SU-DHL-6 (cell line): ENCODE measurements around the gene SPOCK1.

Source experiments
- H2AFZ ChIP-seq: fragments of 200-600 bp; sonication (generic); 2 replicates; pipeline ENCODE4 v1.6.1; 2014; ENCODE audit warnings: low read depth, mild to moderate bottlenecking, moderate library complexity, mixed read lengths, antibody characterized with exemption, low read length; ENCODE audit not compliant: severe bottlenecking
- H3F3A ChIP-seq: fragments of 200-600 bp; shearing (Covaris generic); 2 replicates; pipeline ENCODE4 v1.6.0; 2016; ENCODE audit warnings: antibody characterized with exemption, mild to moderate bottlenecking; ENCODE audit not compliant: insufficient read depth
- H3K27ac ChIP-seq: fragments of 200-600 bp; sonication (generic); 2 replicates; pipeline ENCODE4 v1.5.1; 2016; ENCODE audit warnings: low read depth, mild to moderate bottlenecking, low read length, moderate library complexity, mixed read lengths
- H3K27me3 ChIP-seq: fragments of 200-600 bp; sonication (generic), shearing (Covaris generic); 2 replicates; pipeline ENCODE4 v1.6.0; 2014; ENCODE audit warnings: mild to moderate bottlenecking, low read length
- H3K36me3 ChIP-seq: fragments of 200-600 bp; sonication (generic); 2 replicates; pipeline ENCODE4 v1.6.1; 2014; ENCODE audit warnings: mild to moderate bottlenecking, low read length, mixed read lengths
- H3K4me2 ChIP-seq: fragments of 300-600, 200-600 bp; shearing (Covaris generic), sonication (generic); 2 replicates; pipeline ENCODE4 v1.6.0; 2014; ENCODE audit warnings: low read length, low read depth, mild to moderate bottlenecking; ENCODE audit not compliant: poor library complexity, severe bottlenecking
- H3K4me3 ChIP-seq: fragments of 200-600 bp; sonication (generic); 2 replicates; pipeline ENCODE4 v1.5.1; 2014; ENCODE audit warnings: antibody characterized with exemption, low read length, mild to moderate bottlenecking, mixed read lengths; ENCODE audit not compliant: insufficient read depth, poor library complexity, severe bottlenecking
- H3K79me2 ChIP-seq: fragments of 200-600 bp; sonication (generic); 2 replicates; pipeline ENCODE4 v1.6.1; 2014; ENCODE audit warnings: mild to moderate bottlenecking, low read length, moderate library complexity; ENCODE audit not compliant: insufficient read depth
- H3K9ac ChIP-seq: fragments of 200-600 bp; sonication (generic); 2 replicates; pipeline ENCODE4 v1.7.0; 2014; ENCODE audit warnings: mild to moderate bottlenecking, low read length
- H3K9me2 ChIP-seq: fragments of 200-600 bp; sonication (generic); replicated peaks from 2 replicates; pipeline ENCODE4 v1.6.1; 2014; ENCODE audit warnings: low read length; ENCODE audit not compliant: insufficient read depth
- H3K9me3 ChIP-seq: fragments of 200-600 bp; sonication (generic); 2 replicates; pipeline ENCODE4 v1.6.1; 2014; ENCODE audit warnings: low read length, mixed read lengths; ENCODE audit not compliant: insufficient read depth
- H4K20me1 ChIP-seq: fragments of 200-600 bp; sonication (generic); 2 replicates; pipeline ENCODE4 v1.6.1; 2014; ENCODE audit warnings: low read depth, mild to moderate bottlenecking, antibody characterized with exemption, low read length, moderate library complexity, mixed read lengths
- EZH2phosphoT487 ChIP-seq: fragments of 200-600 bp; sonication (generic), shearing (Covaris generic); conservative IDR thresholded peaks from 2 replicates; pipeline ENCODE4 v1.6.1; 2018; ENCODE audit warnings: mild to moderate bottlenecking, antibody characterized with exemption, low read length, moderate library complexity, mixed read lengths
- TF ChIP-seq, protein P1 (sequence below): fragments of 200-600 bp; sonication (generic); IDR thresholded peaks from one replicate; pipeline ENCODE4 v1.5.1; 2017; ENCODE audit warnings: antibody characterized with exemption, mild to moderate bottlenecking, low read length, moderate library complexity; ENCODE audit not compliant: insufficient read depth, poor library complexity, severe bottlenecking

SPOCK1 gene

DNA sequence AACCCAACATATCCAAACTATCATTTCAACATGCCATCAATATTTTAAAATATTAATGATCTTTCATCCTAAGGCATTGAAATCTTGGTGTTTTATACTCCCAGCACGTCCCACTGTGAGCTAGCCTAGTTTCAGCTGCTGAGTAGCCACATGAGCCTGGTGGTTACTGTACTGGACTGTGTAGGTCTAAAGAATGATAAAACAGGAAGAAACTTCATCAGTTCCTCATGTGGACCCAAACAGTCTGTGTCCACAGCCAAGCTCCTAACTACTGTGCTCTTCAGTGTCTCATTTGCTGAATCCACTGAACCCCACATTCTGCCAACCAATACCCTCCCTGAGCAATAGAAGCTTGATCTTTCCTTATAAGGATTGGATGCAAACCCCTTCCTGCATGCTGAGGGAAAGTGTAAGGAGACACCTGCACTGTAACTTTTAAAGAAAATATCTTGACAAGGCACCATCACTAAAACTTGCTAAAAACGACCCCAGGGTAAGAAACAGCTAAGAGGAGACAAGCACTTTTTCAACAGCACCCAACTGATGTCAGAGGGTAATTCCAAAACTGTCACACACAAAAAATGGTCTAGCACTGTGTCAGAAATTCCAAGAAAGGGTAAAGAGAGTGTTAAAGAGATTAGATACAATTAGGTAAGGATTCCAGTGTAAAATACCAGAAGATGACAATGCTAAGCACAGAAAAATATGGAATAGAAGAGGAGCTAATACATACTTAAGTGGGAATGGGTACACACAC, 126.9 kb downstream of the SPOCK1 start:
- no peak overlapping the region for H2AFZ ChIP-seq
- no peaks in the 10 kb centered on the region for H3K27me3 ChIP-seq
- H3K4me2 ChIP-seq = no peak overlapping the region
- H3K36me3 ChIP-seq = no peaks in the 10 kb centered on the region
- no peak overlapping the region for H3K4me3 ChIP-seq
- no peak overlapping the region for H3K27ac ChIP-seq
- no peaks in the 10 kb centered on the region for H3F3A ChIP-seq
- H3K79me2 ChIP-seq = no peaks in the 10 kb centered on the region
- H3K9me2 ChIP-seq = no peaks in the 10 kb centered on the region
- TF ChIP-seq, protein P1, sequence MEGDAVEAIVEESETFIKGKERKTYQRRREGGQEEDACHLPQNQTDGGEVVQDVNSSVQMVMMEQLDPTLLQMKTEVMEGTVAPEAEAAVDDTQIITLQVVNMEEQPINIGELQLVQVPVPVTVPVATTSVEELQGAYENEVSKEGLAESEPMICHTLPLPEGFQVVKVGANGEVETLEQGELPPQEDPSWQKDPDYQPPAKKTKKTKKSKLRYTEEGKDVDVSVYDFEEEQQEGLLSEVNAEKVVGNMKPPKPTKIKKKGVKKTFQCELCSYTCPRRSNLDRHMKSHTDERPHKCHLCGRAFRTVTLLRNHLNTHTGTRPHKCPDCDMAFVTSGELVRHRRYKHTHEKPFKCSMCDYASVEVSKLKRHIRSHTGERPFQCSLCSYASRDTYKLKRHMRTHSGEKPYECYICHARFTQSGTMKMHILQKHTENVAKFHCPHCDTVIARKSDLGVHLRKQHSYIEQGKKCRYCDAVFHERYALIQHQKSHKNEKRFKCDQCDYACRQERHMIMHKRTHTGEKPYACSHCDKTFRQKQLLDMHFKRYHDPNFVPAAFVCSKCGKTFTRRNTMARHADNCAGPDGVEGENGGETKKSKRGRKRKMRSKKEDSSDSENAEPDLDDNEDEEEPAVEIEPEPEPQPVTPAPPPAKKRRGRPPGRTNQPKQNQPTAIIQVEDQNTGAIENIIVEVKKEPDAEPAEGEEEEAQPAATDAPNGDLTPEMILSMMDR = no peak
- no peaks in the 10 kb centered on the region for H3K9me3 ChIP-seq
- H3K9ac ChIP-seq = no peak overlapping the region
- no peaks in the 10 kb centered on the region for H4K20me1 ChIP-seq

- Histone ChIP-seq H4K20me1 (no peaks in the 10 kb centered on the region), H3K27me3 (no peaks in the 10 kb centered on the region), H3K4me3 (no peak overlapping the region), H3K9me3 (no peaks in the 10 kb centered on the region), H3F3A (no peaks in the 10 kb centered on the region), H3K4me2 (no peak overlapping the region), H3K79me2 (no peaks in the 10 kb centered on the region), H3K36me3 (no peaks in the 10 kb centered on the region), H3K27ac (no peak overlapping the region), H3K9me2 (no peaks in the 10 kb centered on the region), H3K9ac (no peak overlapping the region), H2AFZ (no peak overlapping the region)
- TF ChIP-seq, protein P1 = no peak
- no peak for TF ChIP-seq EZH2phosphoT487
Observed at GRCh38 chr5:137370096-137371071, 128.7 kb downstream of the SPOCK1 start.

- H4K20me1 ChIP-seq = no peaks in the 10 kb centered on the region
- H3K36me3 ChIP-seq = no peaks in the 10 kb centered on the region
- H3K27ac ChIP-seq = no peak overlapping the region
- no peaks in the 10 kb centered on the region for H3F3A ChIP-seq
- H3K9me3 ChIP-seq = no peaks in the 10 kb centered on the region
- H3K9me2 ChIP-seq = no peaks in the 10 kb centered on the region
- no peaks in the 10 kb centered on the region for H3K27me3 ChIP-seq
- H3K9ac ChIP-seq = no peak overlapping the region
- no peak overlapping the region for H3K4me2 ChIP-seq
- H3K4me3 ChIP-seq = no peak overlapping the region
- no peaks in the 10 kb centered on the region for H3K79me2 ChIP-seq
- no peak overlapping the region for H2AFZ ChIP-seq
- no peak for TF ChIP-seq EZH2phosphoT487
- TF ChIP-seq, protein P1 = no peak
Observed at GRCh38 chr5:137368651-137369050, 130.5 kb downstream of the SPOCK1 start.
